ACHN (cell line): Measurements from ENCODE around the gene MBTPS1.

Source experiments
- DNase-seq: peaks from one replicate; pipeline ENCODE4 v3.0.0-alpha.2; 2015
- in situ Hi-C: cut with HindIII; loops from 2 replicates; pipeline ENCODE4 v1.10.0; 2017; ENCODE audit warnings: low sequenced_read_pairs, low pct_ligation_motif_present, low pct_unique_long_range_greater_than_20kb

The MBTPS1 gene

DNA sequence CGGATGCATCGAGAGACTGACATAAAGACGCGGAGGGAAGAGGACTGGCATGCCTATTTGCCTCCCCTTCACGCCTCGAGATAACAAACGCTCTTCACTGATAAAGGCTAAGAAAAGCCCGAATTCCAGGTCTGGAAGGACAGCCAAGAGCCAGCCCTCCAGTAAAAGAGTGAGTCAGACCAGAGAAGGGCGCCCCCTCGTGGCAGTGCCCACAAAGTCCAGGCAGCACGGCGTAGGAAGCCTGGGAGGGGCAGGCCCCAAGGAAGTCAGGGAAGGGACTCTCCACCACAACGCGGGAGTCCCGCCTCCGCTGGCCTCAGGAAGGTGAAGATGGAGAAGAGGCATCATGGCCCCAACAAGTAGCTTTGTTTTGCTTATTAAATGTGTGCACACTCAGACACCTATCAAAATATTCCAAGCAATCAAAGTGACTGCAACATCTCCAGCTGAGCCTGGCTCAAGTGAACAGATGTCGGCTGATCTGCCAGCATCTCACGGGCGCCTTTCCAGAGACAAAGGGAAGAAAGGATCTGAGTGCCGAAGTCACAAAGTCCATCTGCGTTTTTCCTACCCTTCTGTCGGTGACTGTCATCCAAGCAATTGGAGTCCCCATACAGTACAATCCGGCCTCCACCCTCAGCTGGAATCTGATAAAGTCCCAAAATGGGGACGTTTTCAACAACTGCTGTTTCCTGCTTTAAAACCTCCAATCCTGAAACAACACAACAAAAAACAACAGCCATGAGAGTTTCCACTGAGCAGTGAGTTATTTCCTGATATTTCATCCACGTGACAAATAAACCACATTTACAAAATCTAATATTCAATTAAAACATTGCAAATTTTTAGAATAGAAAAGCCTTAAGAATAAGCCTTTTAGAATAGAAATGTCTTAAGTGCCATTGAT lies 53.8 kb downstream of the MBTPS1 start:
- in situ Hi-C loops: no loop called here

GRCh38 chr16:84061236-84061819 lies 55.4 kb downstream of the MBTPS1 start:
- in situ Hi-C loops: no loop called here
- no peak for DNase-seq

More for the DNA sequence above, 53.8 kb downstream of the MBTPS1 start:
- peak; percentile 81 for DNase-seq

DNA sequence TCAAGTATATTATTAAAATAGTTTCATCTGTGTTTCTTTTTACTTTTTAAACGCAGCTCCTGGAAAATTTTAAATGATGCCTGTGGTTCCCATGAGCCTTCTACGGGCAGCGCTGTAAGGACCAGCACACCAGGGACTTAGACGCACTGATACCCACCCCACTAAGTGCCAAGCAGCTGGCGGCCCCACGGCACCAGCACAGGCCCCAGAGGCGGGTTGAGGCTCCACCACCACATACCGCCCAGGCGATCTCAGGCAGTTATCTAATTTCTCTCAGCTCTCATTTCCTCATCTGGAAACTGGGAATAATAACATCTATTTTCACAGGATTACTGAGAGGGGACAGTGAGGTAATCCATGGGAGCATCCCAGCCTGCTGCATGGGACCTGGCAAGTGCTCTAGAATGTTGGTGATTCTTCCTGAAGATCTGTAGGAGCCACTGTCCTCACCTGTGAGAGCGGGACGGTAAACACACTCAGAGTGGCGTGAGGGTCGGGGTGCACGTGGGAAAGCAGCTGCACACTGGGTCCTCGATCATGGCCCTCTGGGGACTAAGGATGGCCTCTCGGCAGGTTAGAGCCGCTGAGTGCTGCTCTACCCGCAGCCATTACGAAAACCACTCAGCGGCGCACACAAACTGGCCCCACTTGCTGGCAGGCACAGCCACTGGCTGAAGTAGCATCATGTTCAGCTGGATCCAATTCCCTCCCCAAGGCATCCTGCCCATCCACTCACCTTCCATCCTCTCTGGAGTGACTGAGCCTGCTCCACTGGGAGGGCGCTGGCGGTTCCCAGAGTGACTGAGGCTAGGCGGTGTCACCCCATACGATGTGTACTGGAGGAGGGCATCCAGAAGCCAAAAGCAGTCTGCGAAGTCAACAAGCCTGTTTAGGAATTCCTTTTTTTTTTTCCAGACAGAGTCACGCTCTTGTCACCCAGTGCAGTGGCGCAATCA lies 56.5 kb downstream of the MBTPS1 start:
- in situ Hi-C loops: no loop called here
- no peak for DNase-seq

GRCh38 chr16:84059111-84059510 lies 57.6 kb downstream of the MBTPS1 start:
- in situ Hi-C loops: no loop called here
- DNase-seq: no peak

GRCh38 chr16:84058664-84059063 lies 58.1 kb downstream of the MBTPS1 start:
- DNase-seq: no peak
- in situ Hi-C loops: no loop called here

GRCh38 chr16:84058211-84058610 lies 58.5 kb downstream of the MBTPS1 start:
- in situ Hi-C loops: no loop called here
- no peak for DNase-seq

GRCh38 chr16:84056933-84057332 lies 59.8 kb downstream of the MBTPS1 start:
- no peak for DNase-seq
- in situ Hi-C loops: no loop called here

DNA sequence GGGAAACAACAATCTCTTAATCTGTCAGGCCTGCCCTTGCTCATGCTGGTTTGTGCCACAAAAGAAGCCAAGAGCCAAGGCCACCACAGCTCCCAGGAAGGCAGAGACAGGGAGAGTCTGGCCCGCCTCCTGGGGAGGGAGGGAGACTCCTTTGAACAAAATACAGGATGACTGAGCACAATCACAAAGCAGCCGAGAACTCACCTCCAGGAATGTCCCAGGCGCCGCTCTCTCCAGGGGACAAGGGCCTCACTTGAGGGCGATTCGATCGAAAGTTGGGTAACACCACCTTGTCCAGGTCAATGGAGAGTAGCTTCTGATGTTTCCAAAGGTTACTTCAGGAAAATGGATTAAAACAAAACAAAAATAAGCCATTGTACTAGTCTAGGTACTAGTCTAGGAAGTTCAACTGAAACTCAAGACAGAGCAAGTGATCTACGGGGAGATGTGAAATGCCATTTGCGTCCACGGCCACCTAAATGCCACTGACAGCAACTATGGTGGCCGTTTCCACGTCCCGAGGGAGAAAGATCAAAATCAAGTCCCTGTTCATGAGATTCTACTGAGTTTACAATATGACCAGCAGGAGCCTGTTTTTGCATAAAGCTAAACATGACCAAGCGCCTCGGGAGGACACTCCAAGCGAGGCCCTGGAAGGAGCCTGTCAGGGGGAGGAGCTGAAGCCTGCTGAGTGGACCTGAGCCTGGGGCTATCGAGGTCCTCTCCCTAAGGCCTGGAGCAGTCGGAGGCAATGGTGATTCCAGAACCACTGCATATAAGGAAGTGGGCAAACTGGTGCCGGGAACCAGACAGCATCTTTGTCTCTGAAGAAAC lies 60.7 kb downstream of the MBTPS1 start:
- DNase-seq: no peak
- in situ Hi-C loops: no loop called here

DNA sequence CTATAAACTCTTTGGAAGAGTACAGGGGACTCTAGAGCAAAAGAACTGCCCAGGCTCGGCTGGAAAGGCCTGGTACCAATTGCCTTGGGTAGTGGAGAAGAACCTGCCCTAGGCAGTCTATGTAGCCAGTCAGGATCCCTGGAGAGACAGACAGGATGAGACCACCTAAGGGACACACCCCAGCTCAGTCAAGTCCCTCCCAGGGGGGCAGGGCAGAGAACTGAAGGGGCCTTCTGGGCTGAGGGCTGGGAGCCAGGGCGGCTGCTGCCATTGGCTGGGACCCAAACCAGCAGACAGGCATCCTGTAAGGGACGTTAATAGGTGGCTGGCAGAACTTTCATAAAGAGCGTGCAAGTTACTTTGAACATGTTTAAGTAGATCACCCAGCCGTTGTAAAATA lies 61.4 kb downstream of the MBTPS1 start:
- in situ Hi-C loops: no loop called here
- DNase-seq: no peak

DNA sequence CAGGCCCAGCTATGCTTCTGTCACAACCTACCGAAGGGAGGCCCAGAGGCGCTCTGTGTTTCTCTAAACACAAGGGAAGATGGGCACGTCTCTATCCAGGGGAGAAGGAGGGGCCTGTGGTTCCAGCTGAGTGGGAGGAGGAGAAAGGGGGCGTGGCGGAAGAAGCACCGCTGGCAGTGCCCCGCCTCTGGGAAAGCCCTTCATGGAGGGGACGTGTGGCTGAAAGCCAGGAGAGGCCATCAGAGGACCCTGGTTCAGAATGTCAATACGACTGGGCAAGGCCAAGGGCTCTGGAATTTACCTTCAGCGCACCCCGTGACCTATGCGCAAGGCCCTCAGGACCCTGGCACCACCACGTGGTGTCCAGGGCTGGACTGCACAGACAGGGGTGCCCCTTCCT lies 61.8 kb downstream of the MBTPS1 start:
- in situ Hi-C loops: no loop called here

DNA sequence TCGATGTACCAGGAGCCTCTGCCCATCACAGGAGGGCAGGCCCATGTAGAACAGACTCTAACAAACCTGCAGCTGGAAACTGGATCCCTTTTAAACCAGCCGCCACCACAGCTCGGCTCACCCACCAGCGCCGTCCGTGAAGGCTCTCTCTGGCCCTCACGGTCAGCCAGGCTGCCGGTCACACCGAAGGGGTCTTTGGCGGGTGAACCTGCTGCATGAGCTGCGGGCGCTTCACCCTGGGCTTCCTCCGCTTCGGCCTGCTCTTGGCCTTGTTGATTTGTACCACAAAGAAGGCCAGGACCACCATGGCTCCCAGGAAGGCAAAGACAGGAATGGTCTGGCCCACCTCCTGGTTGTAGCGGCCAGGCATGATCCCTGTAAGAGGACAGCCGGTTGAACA lies 62.5 kb downstream of the MBTPS1 start:
- in situ Hi-C loops: no loop called here
- no peak for DNase-seq

More for the DNA sequence above, 61.8 kb downstream of the MBTPS1 start:
- DNase-seq: no peak

GRCh38 chr16:84053237-84053636 lies 63.5 kb downstream of the MBTPS1 start:
- DNase-seq: no peak
- in situ Hi-C loops: no loop called here

- in situ Hi-C loops: no loop called here
- DNase-seq: no peak
Measured at GRCh38 chr16:84052071-84052622, 64.6 kb downstream of the MBTPS1 start.

DNA sequence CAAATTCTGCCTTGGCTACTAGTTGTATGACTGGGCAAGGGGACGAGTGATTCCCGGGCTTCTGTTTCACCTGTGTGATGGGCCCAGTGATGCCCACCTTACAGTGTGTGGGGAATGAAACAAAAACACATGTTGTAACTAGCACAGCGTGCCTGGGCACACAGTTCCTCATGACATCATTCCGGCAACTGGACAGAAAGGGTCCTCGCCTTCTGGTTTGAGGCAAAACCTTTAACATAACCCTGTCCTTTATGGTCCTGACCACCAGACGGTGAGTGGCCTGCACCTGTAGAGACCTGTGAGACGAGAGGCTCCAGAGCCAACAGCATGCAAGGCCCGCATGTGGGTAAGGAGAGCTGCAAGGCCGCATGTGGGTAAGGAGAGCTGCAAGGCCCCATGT lies 66.4 kb downstream of the MBTPS1 start:
- in situ Hi-C loops: no loop called here
- no peak for DNase-seq

DNA sequence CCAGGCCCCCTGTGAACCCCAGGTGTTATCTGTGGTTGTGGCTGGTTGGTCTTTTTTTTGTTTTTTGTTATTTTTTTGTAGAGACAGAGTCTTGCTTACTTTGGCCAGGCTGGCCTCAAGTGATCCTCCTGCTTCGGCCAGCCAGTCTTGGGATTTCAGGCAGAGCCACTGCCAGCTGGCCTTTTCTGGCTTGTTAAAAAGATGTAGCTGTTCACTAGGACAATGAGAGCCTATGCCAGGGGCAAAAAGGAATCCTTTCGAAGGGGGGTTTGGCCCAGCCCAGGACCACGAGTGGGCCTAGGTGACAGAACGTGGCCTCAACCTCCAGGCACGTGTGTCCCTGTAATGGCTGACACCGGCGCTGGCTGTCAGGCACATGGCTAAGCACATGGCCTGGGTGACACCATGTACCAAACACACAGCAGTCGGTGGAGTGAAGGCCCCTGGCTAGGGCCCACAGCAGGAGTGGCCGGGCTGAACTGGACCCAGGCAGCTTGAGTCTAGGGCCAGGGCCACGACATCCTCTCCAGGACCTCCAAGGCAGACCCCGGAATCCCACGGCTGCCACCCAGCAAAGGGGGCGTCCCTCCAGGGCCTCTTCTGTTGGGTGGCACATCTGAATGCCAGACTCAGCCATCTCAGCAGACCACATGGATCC lies 67.2 kb downstream of the MBTPS1 start:
- in situ Hi-C loops: no loop called here
- DNase-seq: no peak

GRCh38 chr16:84048871-84049270 lies 67.9 kb downstream of the MBTPS1 start:
- DNase-seq: no peak
- in situ Hi-C loops: no loop called here

GRCh38 chr16:84048270-84048669 lies 68.5 kb downstream of the MBTPS1 start:
- no peak for DNase-seq
- in situ Hi-C loops: no loop called here
